Endothelial cell of hepatic sinusoid (primary cell): Measurements from ENCODE around the gene XK.
"Not testable (repeated sequence)": the region's sequence is repeated elsewhere in the genome, so short reads cannot be mapped to it uniquely, and the experiment has no call there.

Experiments used
- in situ Hi-C: cut with HindIII; loops from 2 replicates; pipeline ENCODE4 v1.10.0; 2017; ENCODE audit warnings: low sequenced_read_pairs

The XK gene, protein sequence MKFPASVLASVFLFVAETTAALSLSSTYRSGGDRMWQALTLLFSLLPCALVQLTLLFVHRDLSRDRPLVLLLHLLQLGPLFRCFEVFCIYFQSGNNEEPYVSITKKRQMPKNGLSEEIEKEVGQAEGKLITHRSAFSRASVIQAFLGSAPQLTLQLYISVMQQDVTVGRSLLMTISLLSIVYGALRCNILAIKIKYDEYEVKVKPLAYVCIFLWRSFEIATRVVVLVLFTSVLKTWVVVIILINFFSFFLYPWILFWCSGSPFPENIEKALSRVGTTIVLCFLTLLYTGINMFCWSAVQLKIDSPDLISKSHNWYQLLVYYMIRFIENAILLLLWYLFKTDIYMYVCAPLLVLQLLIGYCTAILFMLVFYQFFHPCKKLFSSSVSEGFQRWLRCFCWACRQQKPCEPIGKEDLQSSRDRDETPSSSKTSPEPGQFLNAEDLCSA

DNA sequence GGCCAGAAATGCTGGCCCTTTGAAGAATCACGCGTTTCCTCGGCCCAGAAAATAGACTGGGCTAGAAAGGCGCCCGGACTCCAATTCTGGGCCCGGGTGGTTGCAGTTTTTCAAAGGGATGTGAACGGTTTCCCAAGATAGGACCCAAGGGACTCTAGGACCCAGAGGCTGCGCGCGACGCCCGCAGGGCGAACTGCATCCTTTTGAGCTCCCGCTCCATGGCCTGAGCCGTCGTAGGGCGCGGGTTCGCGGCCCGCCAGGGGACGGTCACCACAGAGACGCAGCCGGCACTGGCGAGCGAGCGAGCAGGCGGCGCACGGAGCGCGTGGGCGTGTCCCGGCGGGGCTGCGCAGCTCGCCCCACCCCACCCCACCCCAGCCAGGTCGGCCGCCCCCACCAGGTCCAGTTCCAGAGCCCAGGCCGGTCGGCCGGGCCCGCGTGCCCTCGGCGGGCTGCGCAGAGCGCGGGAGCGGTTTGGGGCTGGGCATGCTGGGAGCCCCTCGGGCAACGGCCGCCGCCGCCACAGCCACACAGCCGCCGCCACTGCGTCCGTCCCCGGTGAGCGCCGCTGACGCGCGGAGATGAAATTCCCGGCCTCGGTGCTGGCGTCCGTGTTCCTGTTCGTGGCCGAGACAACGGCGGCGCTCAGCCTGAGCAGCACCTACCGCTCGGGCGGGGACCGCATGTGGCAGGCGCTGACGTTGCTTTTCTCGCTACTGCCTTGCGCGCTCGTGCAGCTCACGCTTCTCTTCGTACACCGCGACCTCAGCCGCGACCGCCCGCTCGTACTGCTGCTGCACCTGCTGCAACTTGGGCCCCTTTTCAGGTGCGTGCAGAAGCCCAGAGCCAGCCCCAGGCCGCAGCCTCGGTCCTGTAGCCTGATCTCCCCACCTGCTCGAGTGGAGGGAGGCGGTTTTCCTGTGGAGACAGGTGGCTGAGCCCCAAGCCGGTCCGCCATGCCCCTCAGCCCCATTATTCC is at the start of gene XK:
TSS of gene XK (plus strand) at position 411 of the 979 bp plus-strand sequence. CDS start at position 582, 171 bp downstream.
- in situ Hi-C loops: no loop called here

DNA sequence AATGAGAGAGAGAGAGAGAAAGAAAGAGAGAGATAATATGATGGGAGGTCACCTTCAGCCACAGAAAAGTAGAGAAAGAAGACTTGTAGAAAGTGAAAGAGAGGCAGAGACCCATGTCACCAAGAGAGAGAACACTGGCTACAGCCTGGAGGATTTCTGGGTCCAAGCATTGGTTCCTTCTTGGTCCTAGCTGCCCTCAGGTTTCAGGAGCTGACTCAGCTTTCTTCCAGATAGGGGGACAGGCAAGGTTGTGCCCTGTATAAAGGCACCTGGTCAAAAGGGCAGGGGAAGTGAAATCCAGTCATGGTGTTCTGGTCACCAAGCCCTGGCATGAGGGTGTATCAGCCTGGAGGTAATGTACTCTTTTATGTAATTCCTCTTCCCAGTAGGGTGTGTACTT is 47.5 kb upstream of the XK start:
- in situ Hi-C loops: no loop called here

DNA sequence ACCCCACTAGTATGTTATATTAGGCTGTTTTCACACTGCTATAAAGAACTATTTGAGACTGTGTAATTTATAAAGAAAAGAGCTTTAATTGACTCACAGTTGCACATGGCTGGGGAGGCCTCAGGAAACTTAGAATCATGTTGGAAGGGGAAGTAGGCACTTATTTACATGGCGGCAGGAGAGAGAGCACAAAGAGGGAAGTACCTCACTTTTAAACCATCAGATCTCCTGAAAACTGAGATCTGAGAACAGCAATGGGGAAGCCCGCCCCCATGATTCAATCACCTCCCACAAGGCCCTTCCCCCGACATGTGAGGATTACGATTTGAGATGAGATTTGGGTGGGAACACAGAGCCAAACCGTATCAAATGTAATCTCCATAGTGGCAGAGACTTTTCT is 45.4 kb upstream of the XK start:
- in situ Hi-C loops: no loop called here

DNA sequence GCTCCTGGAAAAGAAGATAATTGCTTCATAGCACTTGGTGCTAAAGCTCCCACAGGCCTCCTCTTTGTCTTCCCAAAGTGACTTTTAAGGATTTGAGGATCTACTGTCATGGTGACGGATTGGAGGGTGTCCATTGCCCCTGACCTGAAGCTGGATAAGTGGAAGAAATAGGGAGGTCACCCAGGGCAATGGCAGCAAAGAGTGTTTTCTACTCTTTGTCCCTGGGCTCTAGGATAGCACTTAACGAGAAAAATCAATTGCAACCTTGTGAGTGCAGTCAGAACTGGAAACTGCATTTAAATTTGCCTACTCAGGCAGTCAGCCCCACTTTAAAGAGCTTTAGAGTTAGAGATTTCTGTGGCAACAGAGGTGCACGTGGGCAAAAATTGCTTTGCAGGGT is 43.7 kb upstream of the XK start:
- in situ Hi-C loops: no loop called here

DNA sequence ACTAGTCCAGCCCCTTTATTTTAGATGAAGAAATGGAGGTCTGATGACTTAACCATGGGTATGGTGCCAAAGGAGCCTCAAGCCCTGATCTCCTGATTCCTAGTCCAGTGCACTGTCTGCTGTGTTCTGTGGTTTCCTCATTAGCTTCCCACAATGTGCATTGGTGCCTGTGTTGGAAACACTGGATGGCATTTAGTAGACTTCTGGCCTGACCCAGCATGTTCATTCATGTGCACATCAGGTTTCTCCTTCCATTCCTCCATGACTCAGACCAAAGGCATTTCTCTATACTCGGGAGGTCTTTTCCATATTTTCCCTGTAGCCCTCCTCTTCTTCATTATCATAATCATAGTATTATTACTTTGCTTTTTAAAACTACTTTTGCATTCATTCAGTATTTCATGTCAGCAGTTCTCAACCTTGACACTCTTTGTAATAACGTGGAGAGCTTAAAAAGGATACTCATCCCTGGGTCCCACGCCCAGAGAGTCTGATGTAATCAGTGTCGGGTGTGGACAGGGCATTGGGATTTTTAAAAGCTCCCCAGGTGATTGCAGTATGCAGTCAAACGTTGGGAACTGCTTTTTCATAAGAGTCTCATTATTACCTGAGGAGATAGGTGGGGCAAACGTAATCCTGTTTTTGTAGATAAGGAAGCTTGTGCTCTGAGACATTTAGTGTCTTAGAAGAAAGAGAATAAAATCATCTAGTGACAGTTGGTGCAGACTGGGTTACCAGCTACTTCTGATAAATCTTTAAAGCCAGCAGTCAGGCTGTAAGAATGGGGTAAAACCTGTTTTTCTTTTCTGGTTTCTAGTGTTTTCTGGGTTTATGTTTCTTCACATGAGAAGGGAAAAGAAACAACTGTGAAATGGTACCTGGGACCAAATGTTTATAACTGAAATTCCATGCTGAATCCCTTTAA is 40.9 kb upstream of the XK start:
- in situ Hi-C loops: no loop called here

DNA sequence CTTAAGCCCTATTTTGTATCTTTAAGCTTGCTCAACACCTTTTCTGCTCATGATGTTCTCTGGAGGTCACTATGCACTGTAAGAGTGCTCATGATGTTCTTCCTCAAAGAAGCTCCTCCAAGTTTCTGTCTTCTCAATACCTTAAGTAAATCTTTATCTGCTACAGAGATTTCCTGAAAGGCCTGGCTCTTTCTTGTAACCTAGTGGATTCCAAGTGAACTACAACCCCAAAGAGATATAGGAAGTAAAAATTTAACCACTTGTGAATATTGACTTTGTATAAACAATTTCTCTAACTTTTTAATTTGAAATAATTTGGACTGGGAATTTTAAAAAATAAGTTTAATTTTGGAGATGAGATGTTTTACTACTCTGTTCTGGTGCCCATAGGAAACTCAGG is 39.3 kb upstream of the XK start:
- in situ Hi-C loops: no loop called here

DNA sequence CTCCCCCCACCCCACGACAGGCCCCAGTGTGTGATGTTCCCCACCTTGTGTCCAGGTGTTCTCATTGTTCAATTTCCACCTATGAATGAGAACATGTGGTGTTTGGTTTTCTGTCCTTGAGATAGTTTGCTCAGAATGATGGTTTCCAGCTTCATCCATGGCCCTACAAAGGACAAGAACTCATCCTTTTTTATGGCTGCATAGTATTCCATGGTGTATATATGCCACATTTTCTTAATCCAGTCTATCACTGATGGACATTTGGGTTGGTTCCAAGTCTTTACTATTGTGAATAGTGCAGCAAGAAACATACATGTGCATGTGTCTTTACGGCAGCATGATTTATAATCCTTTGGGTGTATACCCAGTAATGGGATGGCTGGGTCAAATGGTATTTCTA is 34.7 kb upstream of the XK start:
- in situ Hi-C loops: not testable (repeated sequence)

DNA sequence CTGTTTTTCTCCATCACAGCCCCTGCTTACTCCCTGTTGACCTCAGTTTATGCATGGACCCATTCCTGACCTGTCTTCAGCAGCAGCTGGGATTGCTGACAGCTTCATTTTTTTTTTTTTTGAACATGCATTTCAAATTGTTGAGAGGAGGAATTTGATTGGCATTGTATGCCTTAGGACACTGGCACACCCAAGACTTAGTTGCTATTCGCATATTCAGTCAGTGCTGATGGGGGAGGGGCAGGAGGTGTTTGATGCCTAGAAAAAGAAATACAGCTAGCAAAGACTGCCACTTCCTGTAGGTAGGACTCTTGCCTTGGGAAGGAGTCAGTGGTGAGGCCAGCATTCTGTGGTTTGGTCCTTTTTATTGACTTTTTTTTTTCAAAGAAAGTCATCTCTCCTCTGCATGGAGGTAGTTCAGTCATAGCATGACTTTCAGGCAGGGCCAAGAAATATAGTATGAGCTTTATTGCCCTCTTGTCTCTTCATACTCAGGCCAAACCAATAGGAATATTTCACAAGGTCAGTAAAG is 33.6 kb upstream of the XK start:
- in situ Hi-C loops: no loop called here

DNA sequence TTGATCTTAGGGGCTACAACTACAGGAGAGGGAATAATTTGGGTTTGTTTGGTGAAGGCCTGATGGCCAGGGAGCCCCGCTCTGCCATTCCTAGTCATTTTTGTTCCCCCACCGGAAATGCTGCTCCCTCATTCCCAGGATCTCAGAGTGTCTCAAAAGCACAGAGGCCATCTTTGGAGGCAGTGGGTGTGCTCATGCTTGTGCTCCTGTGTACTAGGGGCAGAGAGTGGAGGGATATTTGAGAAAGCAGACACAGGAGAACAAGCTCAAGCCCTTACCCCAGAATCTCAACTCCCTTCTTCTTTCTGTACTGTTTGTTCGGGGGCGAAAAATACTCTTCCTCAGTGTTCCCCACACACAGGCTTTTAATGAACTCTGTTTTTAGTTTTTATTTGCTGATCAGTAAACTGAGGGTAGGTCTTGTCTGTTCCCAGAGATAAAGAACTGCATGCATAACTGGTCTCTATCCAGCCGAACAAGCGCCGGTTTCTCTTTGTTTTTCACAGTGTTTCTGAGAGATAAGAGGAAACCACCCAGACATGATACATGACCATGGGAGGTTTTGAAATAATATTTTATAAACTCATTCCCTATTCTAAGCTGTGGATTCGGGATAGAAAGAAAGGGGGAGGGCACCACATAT is 32.9 kb upstream of the XK start:
- in situ Hi-C loops: no loop called here

DNA sequence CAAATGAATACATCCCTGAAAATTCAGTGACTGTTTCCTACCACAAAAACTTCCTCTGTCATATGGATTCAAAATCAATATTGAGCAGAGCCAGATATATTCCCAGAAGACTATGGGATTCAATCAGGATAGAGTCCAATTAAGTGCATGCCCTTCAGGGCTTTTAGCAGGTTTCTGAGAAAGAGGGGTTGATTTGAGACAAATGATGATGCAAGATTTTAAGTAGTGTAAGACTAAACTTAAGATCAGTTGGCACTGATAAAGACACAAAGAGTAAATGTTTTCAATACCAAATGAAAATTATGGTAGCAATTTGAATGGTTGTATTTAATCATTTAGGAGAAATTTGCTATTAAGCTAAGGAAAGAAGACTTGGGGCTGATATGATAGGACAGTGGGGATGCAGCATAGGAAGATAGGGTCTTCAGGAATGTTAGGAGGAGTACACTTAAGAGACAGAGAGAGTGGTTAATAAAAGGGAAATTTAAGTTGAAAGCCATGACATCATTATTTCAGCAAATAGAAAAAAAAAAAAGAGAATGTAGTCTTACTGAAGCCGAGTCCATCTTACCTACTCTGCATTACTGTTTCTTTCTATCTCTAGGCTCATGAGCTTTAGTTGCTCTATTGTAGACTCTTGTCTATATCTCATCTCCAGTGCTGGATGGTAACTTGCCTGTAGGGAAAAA is 32.0 kb upstream of the XK start:
- in situ Hi-C loops: no loop called here

DNA sequence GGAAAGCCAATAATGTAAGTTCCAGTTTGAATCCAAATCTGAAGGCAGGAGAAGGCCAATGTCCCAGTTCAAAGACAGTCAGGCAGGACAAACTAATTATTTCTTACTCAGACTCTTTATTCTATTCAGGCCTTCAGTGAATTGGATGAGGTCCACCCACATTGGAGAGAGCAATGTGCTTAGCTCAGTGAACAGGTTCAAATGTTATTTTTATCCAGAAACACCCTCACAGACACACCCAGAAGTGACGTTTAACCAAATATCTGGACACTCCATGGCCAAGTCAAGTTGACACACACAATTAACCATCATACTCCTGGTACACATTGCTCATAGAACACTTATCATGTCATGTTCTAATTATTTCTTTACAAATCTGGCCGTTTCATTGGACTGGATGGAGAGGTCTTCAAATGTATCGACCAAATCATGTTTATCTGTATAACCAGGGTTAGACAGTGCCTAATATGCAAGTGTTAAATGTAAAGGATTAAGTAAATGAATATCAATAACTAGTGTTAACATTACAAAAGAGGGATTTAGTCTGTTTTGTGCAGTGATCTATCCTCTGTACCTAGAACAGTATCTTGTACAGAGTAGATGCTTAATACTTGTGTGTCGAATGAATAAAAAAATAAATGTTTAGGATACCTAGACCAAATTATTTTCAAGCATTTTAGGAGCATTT is 27.1 kb upstream of the XK start:
- in situ Hi-C loops: no loop called here

DNA sequence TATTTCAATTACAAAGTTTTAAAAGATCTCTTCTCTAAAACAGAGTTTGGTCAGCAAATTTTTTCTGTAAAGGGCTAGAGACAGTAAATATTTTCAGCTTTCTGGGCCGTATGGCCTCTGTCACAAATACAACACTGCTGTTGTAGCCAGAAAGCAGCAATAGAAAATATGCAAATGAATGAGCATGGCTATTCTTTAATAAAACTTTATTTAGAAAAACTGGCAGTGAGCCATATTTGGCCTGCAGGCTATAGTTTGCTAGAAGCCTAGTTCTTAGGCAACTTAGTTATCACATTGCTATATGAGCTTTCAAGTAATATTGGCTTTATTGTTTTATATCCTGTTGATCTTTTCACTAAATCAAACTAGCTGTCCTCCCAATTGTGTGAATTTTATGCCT is 26.5 kb upstream of the XK start:
- in situ Hi-C loops: no loop called here

DNA sequence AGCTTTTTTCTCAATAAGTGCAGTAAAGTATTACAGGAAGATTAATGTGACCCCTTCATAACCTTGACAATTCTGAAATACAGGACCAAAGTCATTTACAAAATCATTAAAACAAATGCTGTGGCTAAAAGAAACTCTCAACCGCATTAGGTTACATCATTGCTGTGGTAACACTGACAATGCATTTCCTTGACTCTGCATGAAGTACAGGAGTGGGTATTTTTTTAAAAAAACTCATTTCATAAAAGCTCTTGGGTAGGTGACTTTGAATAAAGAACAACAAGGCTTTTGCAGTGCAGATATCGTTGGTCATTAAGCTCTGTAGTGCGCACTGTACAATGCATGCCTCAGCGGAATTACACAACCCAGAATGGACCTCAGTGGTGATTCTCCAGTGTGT is 23.4 kb upstream of the XK start:
- in situ Hi-C loops: no loop called here

DNA sequence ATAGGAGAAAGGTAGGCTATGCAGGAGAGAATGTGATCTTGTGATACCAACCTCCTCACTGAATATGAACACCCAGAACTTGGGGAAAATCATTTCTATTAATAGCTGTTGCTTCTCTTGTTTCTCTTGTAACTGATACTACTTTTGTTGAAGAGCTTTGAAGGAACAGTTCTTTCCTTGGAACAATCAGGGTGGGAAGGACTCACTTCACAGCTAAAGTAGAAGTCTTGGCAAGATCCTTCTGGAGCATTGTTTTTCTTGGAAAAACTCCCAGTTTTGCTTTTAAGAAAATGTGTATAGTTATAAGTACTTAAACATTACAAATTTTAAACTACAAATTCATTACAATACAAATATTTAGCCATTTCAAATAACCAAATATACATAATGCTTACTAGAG is 19.1 kb upstream of the XK start:
- in situ Hi-C loops: no loop called here

DNA sequence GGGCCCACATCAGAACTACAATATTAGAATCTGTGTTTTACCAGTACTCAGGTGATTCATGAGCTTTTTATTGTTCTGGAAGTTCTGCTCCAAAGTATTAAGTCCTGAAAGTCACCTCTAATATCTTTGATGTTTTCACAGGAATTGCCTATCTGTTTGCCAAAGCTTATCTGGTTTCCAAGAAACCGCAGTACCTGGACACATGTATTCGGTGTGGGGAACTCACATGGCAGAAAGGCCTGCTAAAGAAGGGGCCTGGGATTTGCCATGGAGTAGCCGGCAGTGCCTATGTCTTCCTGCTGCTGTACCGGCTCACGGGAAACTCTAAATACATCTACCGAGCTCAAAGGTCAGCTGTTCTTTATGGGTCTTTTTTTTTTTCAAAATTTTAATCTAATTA is 18.4 kb upstream of the XK start:
- in situ Hi-C loops: no loop called here

DNA sequence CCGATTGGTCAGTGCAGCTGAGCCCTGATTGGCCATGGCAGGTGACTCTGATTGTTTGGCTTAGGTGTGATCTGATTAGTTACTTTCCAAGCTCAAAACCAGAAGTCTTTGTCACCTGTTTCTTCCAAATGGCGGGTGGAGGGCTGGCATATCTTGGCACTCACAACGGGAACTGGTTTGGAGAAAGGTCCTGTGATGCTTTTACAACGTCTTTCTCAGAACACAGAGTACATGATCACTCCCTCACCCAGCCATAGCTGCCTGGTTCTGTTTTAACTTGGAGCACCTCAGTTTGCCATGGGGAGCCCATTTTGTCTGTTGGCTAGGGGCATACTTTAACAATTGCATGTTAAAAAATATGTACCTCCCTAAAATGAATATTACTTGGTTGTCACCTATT is 13.0 kb upstream of the XK start:
- in situ Hi-C loops: no loop called here

DNA sequence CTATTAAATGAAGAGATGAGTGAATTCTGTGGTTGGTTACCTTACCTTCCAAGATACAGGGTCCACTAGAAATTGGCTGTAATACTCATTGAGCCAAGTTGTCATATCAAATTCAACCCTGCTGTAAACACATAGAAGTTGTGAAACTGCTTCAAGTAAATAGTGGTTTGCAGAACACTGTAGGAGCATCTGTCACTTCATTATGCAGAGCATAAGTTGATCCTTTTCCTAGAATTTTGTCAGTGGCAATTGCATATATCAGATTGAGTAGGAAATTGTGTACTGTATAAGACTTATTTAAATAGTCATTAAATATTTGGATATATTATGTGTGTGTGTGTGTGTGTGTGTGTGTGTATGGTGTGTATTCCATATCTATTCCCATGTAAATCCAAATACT is 8.8 kb upstream of the XK start:
- in situ Hi-C loops: no loop called here

DNA sequence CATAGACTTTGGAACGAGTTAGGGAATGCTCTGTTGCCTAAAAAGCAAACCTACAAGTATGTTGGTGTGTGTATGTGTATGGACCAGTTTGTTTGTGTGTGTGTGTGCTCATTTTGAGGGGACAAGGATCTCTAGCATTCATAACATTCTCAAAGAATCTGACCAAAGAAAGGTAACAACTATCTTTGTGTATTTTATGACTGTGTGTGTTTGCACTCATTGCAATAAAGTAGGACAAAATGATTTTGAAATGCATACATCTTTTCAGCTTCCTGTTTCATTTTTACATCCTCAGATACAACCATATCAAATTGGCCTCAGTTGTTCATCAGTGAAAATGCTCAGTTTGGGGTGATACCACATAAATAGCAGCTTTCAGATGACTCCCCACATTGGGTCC is 8.3 kb upstream of the XK start:
- in situ Hi-C loops: no loop called here

DNA sequence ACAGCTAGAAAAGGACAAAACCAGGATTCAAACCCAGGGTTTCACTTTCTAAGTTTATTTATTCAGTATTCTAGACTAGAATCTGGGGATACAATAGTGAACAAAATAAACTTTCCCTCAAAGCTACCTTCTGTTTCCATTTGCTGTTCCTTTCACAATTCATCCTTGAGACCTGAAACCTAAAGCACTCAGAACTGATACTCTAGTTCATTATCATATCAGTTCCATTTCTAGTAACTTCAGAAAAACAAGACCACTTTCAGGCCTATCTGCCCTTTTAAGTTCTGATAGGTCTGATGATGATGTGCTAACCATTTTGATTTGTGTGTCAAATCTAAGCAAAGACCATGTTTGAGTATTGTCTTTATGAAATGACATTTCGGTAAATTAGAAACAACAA is 7.8 kb upstream of the XK start:
- in situ Hi-C loops: no loop called here
